DOHH2 (cell line): ENCODE measurements around the gene VTI1A.
"Not testable (repeated sequence)": the region's sequence is repeated elsewhere in the genome, so short reads cannot be mapped to it uniquely, and the experiment has no call there.

ENCODE experiments used
- EZH2phosphoT487 ChIP-seq: fragments of 200-600 bp; sonication (generic); IDR thresholded peaks from 2 replicates; pipeline ENCODE4 v1.6.1; 2017; ENCODE audit warnings: borderline replicate concordance, mild to moderate bottlenecking, antibody characterized with exemption, low read length, moderate library complexity, mixed read lengths
- TF ChIP-seq, protein P1 (sequence below): fragments of 200-600 bp; sonication (generic); IDR thresholded peaks from one replicate; pipeline ENCODE4 v1.5.1; 2014; ENCODE audit warnings: antibody characterized with exemption, mild to moderate bottlenecking, low read depth, low read length; ENCODE audit not compliant: poor library complexity, severe bottlenecking

DNA sequence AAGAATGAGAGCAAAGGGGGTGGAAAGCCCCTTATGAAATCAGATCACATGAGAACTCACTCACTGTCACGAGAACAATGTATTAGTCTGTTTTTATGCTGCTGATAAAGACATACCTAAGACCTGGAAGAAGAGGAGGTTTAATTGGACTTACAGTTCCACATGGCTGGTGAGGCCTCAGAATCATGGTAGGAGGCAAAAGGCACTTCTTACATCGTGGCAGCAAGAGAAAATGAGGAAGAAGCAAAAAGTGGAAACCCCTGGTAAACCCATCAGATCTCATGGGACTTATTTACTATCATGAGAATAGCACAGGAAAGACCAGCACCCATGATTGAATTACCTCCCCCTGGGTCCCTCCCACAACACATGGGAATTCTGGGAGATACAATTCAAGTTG, 40.2 kb upstream of the VTI1A start:
- TF ChIP-seq, protein P1, sequence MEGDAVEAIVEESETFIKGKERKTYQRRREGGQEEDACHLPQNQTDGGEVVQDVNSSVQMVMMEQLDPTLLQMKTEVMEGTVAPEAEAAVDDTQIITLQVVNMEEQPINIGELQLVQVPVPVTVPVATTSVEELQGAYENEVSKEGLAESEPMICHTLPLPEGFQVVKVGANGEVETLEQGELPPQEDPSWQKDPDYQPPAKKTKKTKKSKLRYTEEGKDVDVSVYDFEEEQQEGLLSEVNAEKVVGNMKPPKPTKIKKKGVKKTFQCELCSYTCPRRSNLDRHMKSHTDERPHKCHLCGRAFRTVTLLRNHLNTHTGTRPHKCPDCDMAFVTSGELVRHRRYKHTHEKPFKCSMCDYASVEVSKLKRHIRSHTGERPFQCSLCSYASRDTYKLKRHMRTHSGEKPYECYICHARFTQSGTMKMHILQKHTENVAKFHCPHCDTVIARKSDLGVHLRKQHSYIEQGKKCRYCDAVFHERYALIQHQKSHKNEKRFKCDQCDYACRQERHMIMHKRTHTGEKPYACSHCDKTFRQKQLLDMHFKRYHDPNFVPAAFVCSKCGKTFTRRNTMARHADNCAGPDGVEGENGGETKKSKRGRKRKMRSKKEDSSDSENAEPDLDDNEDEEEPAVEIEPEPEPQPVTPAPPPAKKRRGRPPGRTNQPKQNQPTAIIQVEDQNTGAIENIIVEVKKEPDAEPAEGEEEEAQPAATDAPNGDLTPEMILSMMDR = not testable (repeated sequence)
- not testable (repeated sequence) for TF ChIP-seq EZH2phosphoT487
